NCI-H1436 treated with DMSO at 0.1 percent for 48 hours (cell line): ENCODE measurements around the gene DPYSL5.
A peak's percentile ranks its signal among the peaks of the same experiment; 100 is the strongest.
"Not testable (repeated sequence)": the region's sequence is repeated elsewhere in the genome, so short reads cannot be mapped to it uniquely, and the experiment has no call there.

Experiments used
- DNase-seq: peaks from one replicate; lab custom pipeline; 2025; lab: John Stamatoyannopoulos, UW

The DPYSL5 gene

GRCh38 chr2:26875065-26875634 is 27.2 kb downstream of the DPYSL5 start:
- DNase-seq = no peak

GRCh38 chr2:26875808-26876207 is 27.9 kb downstream of the DPYSL5 start:
- no peak for DNase-seq

GRCh38 chr2:26876260-26876659 is 28.3 kb downstream of the DPYSL5 start:
- no peak for DNase-seq

- DNase-seq = no peak
Measured at GRCh38 chr2:26877276-26877675, 29.3 kb downstream of the DPYSL5 start.

- DNase-seq = no peak
Measured at GRCh38 chr2:26880161-26880560, 32.2 kb downstream of the DPYSL5 start.

GRCh38 chr2:26880910-26881435 is 33.0 kb downstream of the DPYSL5 start:
- no peak for DNase-seq

GRCh38 chr2:26882220-26882619 is 34.3 kb downstream of the DPYSL5 start:
- DNase-seq = not testable (repeated sequence)

GRCh38 chr2:26883956-26884355 is 36.0 kb downstream of the DPYSL5 start:
- DNase-seq = no peak

- DNase-seq = no peak
Measured at GRCh38 chr2:26884486-26884885, 36.6 kb downstream of the DPYSL5 start.

- DNase-seq = no peak
Measured at GRCh38 chr2:26885651-26886329, 37.9 kb downstream of the DPYSL5 start.

GRCh38 chr2:26886736-26887135 is 38.8 kb downstream of the DPYSL5 start:
- DNase-seq = no peak

- DNase-seq = no peak
Measured at GRCh38 chr2:26887151-26887550, 39.2 kb downstream of the DPYSL5 start.

GRCh38 chr2:26889796-26890195 is 41.9 kb downstream of the DPYSL5 start:
- no peak for DNase-seq

GRCh38 chr2:26890341-26891000 is 42.5 kb downstream of the DPYSL5 start:
- DNase-seq = no peak

GRCh38 chr2:26892133-26892532 is 44.2 kb downstream of the DPYSL5 start:
- DNase-seq = no peak

GRCh38 chr2:26892922-26893524 is 45.1 kb downstream of the DPYSL5 start:
- DNase-seq = no peak

GRCh38 chr2:26894136-26894535 is 46.2 kb downstream of the DPYSL5 start:
- DNase-seq = no peak

GRCh38 chr2:26897807-26898479 is 50.0 kb downstream of the DPYSL5 start:
- DNase-seq = no peak

- no peak for DNase-seq
Measured at GRCh38 chr2:26898480-26899078, 50.6 kb downstream of the DPYSL5 start.

GRCh38 chr2:26899500-26900164 is 51.7 kb downstream of the DPYSL5 start:
- no peak for DNase-seq

GRCh38 chr2:26900831-26901321 is 52.9 kb downstream of the DPYSL5 start:
- peak; percentile 37 for DNase-seq
